Mesenchymal stem cell (in vitro differentiated cells and primary cell): Measurements from ENCODE around the gene SGIP1.

Experiments used
- DNase-seq: peaks from one replicate; pipeline ENCODE4 v3.0.0-alpha.2; 2013
- H2AFZ ChIP-seq: one replicate; pipeline ENCODE4 v1.6.1; 2013; ENCODE audit warnings: low read depth, mild to moderate bottlenecking, control low read depth, inconsistent platforms, low read length, moderate library complexity
- H2AK5ac ChIP-seq: 2 replicates; pipeline ENCODE4 v1.6.1; 2013; ENCODE audit warnings: low read length, moderate library complexity, mild to moderate bottlenecking, inconsistent platforms; ENCODE audit not compliant: severe bottlenecking
- H2BK120ac ChIP-seq: one replicate; pipeline ENCODE4 v1.6.1; 2013; ENCODE audit warnings: low read depth, mild to moderate bottlenecking, inconsistent platforms, low read length, moderate library complexity
- H2BK12ac ChIP-seq, 2 experiments: one replicate each; pipeline ENCODE4 v1.6.1; 2013; ENCODE audit warnings: inconsistent platforms in 2 of 2, low read length in 2 of 2, mild to moderate bottlenecking in 2 of 2, moderate library complexity in 2 of 2, control low read depth in 1 of 2
- H2BK15ac ChIP-seq: one replicate; pipeline ENCODE4 v1.6.1; 2013; ENCODE audit warnings: mild to moderate bottlenecking, low read depth, inconsistent platforms; ENCODE audit not compliant: poor library complexity, severe bottlenecking
- H2BK5ac ChIP-seq: 2 replicates; pipeline ENCODE4 v1.6.1; 2013; ENCODE audit warnings: low read depth, mild to moderate bottlenecking, low read length, control low read depth, inconsistent platforms; ENCODE audit not compliant: poor library complexity, severe bottlenecking
- H3K14ac ChIP-seq, 2 experiments: one replicate each; pipeline ENCODE4 v1.6.1; 2013; ENCODE audit warnings: inconsistent platforms in 2 of 2, low read length in 2 of 2, control low read depth in 1 of 2, mild to moderate bottlenecking in 1 of 2, moderate library complexity in 1 of 2
- H3K18ac ChIP-seq, 2 experiments: one replicate each; pipeline ENCODE4 v1.6.1; 2013; ENCODE audit warnings: inconsistent platforms in 2 of 2, low read length in 2 of 2, control low read depth in 1 of 2, low read depth in 1 of 2, mild to moderate bottlenecking in 1 of 2
- H3K23ac ChIP-seq, 2 experiments: one replicate each; pipeline ENCODE4 v1.6.1; 2013; ENCODE audit warnings: inconsistent platforms in 2 of 2, low read length in 2 of 2, mild to moderate bottlenecking in 2 of 2, moderate library complexity in 2 of 2, control low read depth in 1 of 2
- H3K27ac ChIP-seq: 2 replicates; pipeline ENCODE4 v1.5.1; 2013; ENCODE audit warnings: mild to moderate bottlenecking, moderate library complexity, low read length, control low read depth, inconsistent platforms; ENCODE audit not compliant: poor library complexity, severe bottlenecking
- H3K27me3 ChIP-seq, 2 experiments: 2 replicates each; pipeline versions ENCODE4 v1.6.1 to v1.7.0; 2013; ENCODE audit warnings: low read length in 2 of 2, mild to moderate bottlenecking in 2 of 2, moderate library complexity in 2 of 2, control low read depth in 1 of 2, inconsistent platforms in 1 of 2; ENCODE audit not compliant: control insufficient read depth in 1 of 2, insufficient read depth in 1 of 2
- H3K36me3 ChIP-seq, 2 experiments: 2 replicates each; pipeline versions ENCODE4 v1.6.1 to v1.7.0; 2013; ENCODE audit warnings: low read length in 2 of 2, control low read depth in 1 of 2, inconsistent platforms in 1 of 2, low read depth in 1 of 2, mild to moderate bottlenecking in 1 of 2; ENCODE audit not compliant: insufficient read depth in 2 of 2, control insufficient read depth in 1 of 2
- H3K4ac ChIP-seq, 2 experiments: one replicate each; pipeline ENCODE4 v1.6.1; 2013; ENCODE audit warnings: inconsistent platforms in 2 of 2, low read length in 2 of 2, mild to moderate bottlenecking in 2 of 2, moderate library complexity in 2 of 2, control low read depth in 1 of 2, low read depth in 1 of 2
- H3K4me1 ChIP-seq: 2 replicates; pipeline ENCODE4 v1.6.1; 2013; ENCODE audit warnings: low read depth, low read length, control low read depth; ENCODE audit not compliant: control insufficient read depth, insufficient read depth
- H3K4me2 ChIP-seq: 2 replicates; pipeline ENCODE4 v1.6.1; 2013; ENCODE audit warnings: low read length, mild to moderate bottlenecking, inconsistent platforms; ENCODE audit not compliant: poor library complexity, severe bottlenecking
- H3K4me3 ChIP-seq, 2 experiments: 2 replicates each; pipeline versions ENCODE4 v1.5.1 to v1.7.0; 2013; ENCODE audit warnings: low read length in 2 of 2, mild to moderate bottlenecking in 2 of 2, control low read depth in 1 of 2, low read depth in 1 of 2; ENCODE audit not compliant: insufficient read depth in 1 of 2
- H3K79me1 ChIP-seq: replicated peaks from 2 replicates; pipeline ENCODE4 v1.6.1; 2013; ENCODE audit warnings: mild to moderate bottlenecking, control low read depth, low read length, inconsistent platforms; ENCODE audit not compliant: poor library complexity, severe bottlenecking
- H3K9ac ChIP-seq: 2 replicates; pipeline ENCODE4 v1.7.0; 2013; ENCODE audit warnings: mild to moderate bottlenecking, low read length, moderate library complexity
- H3K9me3 ChIP-seq: 2 replicates; pipeline ENCODE4 v1.7.0; 2013; ENCODE audit warnings: mild to moderate bottlenecking, low read length; ENCODE audit not compliant: control insufficient read depth
- H4K8ac ChIP-seq: one replicate; pipeline ENCODE4 v1.6.1; 2013; ENCODE audit warnings: inconsistent platforms, mild to moderate bottlenecking, low read length, moderate library complexity
- H4K91ac ChIP-seq: one replicate; pipeline ENCODE4 v1.6.1; 2013; ENCODE audit warnings: mild to moderate bottlenecking, low read length, inconsistent platforms
- WGBS: methylation state at CpG from one replicate; pipeline ENCODE4 v1.1.7; 2013; ENCODE audit warnings: mixed read lengths; 5-methylcytosine and 5-hydroxymethylcytosine counted together

SGIP1 gene

DNA sequence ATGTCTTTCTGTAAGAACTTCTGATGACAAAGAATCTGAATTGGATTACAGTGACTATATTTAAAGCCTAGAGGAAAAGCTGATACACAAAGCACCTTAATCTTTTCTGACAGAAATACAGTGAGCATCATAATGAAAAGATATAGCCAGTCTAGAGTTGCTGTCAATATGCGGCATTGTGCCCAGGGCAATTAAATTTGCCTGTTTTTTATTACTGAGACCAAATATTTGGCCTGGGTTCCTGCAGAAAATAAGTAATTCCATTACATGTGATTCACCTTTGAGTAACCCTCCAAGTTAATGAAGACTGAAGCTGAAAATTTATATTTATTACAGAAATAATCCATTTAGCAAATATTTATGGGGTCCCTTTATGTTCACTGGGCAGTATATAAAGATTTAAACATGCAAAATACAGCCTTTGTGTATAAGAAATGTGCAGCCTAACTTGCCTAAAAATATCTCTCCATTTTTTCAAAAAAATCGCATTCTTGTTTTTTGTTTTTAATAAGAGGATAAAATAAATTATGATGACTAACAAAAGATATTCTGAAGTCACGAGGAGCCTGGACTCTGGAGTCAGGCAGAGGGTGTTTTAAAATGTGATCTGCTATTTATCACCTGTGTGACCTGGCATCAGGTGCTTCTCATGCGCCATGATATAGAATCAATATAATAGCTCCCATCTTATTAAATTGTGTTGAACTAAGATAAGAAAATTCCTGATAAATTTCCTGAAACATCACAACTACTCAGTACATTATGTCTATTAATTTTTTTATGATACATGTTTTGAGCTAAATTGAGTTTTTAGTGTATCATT is 83.6 kb downstream of the SGIP1 start:
- H3K4ac ChIP-seq: no peak overlapping the region
- no peak overlapping the region for H3K23ac ChIP-seq
- H4K8ac ChIP-seq: no peak overlapping the region
- no peak overlapping the region for H3K27ac ChIP-seq
- no peaks in the 10 kb centered on the region for H3K4me1 ChIP-seq
- H3K14ac ChIP-seq: no peak overlapping the region
- H3K9ac ChIP-seq: no peak overlapping the region
- H2AFZ ChIP-seq: no peak overlapping the region
- H2BK15ac ChIP-seq: no peak overlapping the region
- H2BK120ac ChIP-seq: no peak overlapping the region
- H3K4me2 ChIP-seq: no peak overlapping the region
- no peaks in the 10 kb centered on the region for H3K27me3 ChIP-seq
- no peak overlapping the region for H3K18ac ChIP-seq
- no peak overlapping the region for H2AK5ac ChIP-seq
- 92% methylated on average over 2 of the region's 4 CpGs for WGBS
- no peak overlapping the region for H3K4me3 ChIP-seq
- H3K79me1 ChIP-seq: peaks cover 19% of the 10 kb centered on the region
- no peaks in the 10 kb centered on the region for H3K9me3 ChIP-seq
- no peak overlapping the region for H4K91ac ChIP-seq
- no peak for DNase-seq
- no peak overlapping the region for H2BK12ac ChIP-seq
- no peaks in the 10 kb centered on the region for H3K36me3 ChIP-seq
- H2BK5ac ChIP-seq: no peak overlapping the region

DNA sequence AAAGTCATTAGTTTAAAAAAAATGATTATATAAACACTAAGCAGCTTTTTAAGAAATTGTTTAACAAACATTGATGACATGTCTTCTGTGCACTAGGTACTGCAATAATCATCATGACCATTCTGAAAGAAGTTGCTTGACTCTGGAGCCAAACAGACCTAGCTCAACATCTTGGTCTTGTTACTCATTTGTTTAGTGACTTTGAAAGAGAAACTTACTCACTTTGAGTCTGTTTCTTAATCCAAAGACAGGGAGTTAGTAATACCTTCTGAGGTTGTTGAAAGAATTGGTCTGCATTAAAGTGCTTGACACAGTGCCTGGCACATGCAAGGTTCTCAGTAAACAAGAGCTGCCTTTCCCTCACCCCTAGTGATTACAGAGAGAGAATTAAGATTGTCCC is 84.4 kb downstream of the SGIP1 start:
- Histone ChIP-seq H2BK12ac (no peak overlapping the region), H2BK5ac (no peak overlapping the region), H3K79me1 (peaks cover 18% of the 10 kb centered on the region), H4K91ac (no peak overlapping the region), H3K4me2 (no peak overlapping the region), H3K14ac (no peak overlapping the region), H3K36me3 (no peaks in the 10 kb centered on the region), H3K9me3 (no peaks in the 10 kb centered on the region), H3K4me1 (no peaks in the 10 kb centered on the region), H3K23ac (no peak overlapping the region), H3K9ac (no peak overlapping the region), H3K4me3 (no peak overlapping the region), H3K4ac (no peak overlapping the region), H2AK5ac (no peak overlapping the region), H2BK15ac (no peak overlapping the region), H4K8ac (no peak overlapping the region), H3K18ac (no peak overlapping the region), H2BK120ac (no peak overlapping the region), H3K27me3 (no peaks in the 10 kb centered on the region), H3K27ac (no peak overlapping the region), H2AFZ (no peak overlapping the region)
- DNase-seq: peak; percentile 80

DNA sequence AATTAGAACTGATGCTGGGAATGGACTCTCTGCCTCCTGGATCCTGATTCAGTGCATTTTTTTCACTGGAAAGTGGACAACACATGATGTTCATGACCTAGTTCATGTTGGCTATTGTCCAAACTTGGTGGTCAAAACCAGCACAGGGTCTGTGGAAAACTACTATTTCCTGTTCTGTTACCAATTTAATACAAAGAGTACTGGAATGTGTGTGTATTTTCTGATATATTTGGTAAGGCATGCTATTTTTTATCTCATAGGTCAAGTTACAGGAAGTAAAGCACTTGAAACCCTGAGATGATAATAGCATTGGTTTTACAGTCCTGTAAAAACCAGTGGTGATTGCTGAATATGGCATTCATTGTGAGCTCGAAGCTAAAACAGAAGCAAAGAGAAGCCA is 89.9 kb downstream of the SGIP1 start:
- H4K91ac ChIP-seq: no peak overlapping the region
- no peak overlapping the region for H2BK120ac ChIP-seq
- H2BK5ac ChIP-seq: no peak overlapping the region
- H2BK15ac ChIP-seq: no peak overlapping the region
- H2AFZ ChIP-seq: no peak overlapping the region
- no peak overlapping the region for H3K14ac ChIP-seq
- no peak overlapping the region for H4K8ac ChIP-seq
- H3K27ac ChIP-seq: peak overlapping the region; percentile 46
- WGBS: 13% methylated on average over 1 of the region's 1 CpG
- H3K4me2 ChIP-seq: no peak overlapping the region
- no peaks in the 10 kb centered on the region for H3K27me3 ChIP-seq
- H3K18ac ChIP-seq: no peak overlapping the region
- H3K9me3 ChIP-seq: no peaks in the 10 kb centered on the region
- no peaks in the 10 kb centered on the region for H3K4me1 ChIP-seq
- H3K4ac ChIP-seq: no peak overlapping the region
- H3K79me1 ChIP-seq: peaks cover 16% of the 10 kb centered on the region
- no peak overlapping the region for H2BK12ac ChIP-seq
- peak; percentile 88 for DNase-seq
- no peak overlapping the region for H3K23ac ChIP-seq
- peak overlapping the region; percentile 67 for H3K9ac ChIP-seq
- no peak overlapping the region for H2AK5ac ChIP-seq
- H3K4me3 ChIP-seq: no peak overlapping the region
- H3K36me3 ChIP-seq: peaks cover 3 to 6% of the 10 kb centered on the region in 2 experiments

DNA sequence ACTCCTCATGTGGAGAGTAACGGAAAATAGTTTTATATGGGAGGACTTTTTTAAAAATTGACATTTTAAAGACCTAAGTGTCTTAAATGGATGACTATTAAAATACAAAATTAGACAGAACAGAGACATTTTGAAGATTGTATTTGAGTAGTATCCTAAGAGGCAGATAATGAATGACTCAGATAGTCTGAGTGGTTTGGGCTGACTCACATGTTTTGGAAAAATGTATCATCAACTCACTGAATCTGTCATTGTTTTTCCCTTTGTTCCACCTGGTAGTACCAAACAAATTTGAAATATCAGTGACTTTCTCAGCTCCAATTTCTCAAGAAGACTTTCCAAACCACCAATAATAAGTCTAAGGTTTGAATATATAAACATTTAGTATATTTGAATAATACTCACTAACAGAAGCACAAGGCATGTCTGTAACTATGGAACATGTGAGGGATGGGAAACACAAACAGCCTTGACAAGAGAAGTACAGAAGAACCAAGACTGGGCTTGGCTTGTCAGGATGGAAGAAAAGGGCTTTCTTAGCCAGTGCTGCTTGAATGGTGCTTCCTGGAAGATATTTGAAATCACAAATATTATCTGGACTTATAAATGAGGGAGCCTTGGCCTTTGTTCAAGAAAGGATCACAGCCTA is 90.6 kb downstream of the SGIP1 start:
- Histone ChIP-seq H3K79me1 (peaks cover 15% of the 10 kb centered on the region), H3K4me3 (no peak overlapping the region), H3K36me3 (peaks cover 3 to 6% of the 10 kb centered on the region in 2 experiments), H3K27me3 (no peaks in the 10 kb centered on the region), H3K14ac (no peak overlapping the region), H3K4ac (no peak overlapping the region), H4K91ac (no peak overlapping the region), H3K4me2 (no peak overlapping the region), H3K9me3 (no peaks in the 10 kb centered on the region), H4K8ac (no peak overlapping the region), H3K4me1 (no peaks in the 10 kb centered on the region), H3K18ac (peak overlapping the region in 1 of 2 experiments; percentile 56), H3K23ac (no peak overlapping the region), H3K27ac (peak overlapping the region; percentile 3), H2AK5ac (no peak overlapping the region), H2AFZ (no peak overlapping the region), H2BK12ac (no peak overlapping the region), H2BK5ac (no peak overlapping the region), H2BK120ac (no peak overlapping the region), H2BK15ac (no peak overlapping the region), H3K9ac (peak overlapping the region; percentile 67)
- no CpG with 5 or more reads among the region's 1 CpG for WGBS
- peak; percentile 81 for DNase-seq
